Left lung (tissue), 10 donors: ENCODE results near the gene SCAANT1. TPM values are rescaled to one million over a fixed set of nuclear protein-coding genes. Genes with fewer than 3 reads are reported as not detected.

Source experiments
- ATAC-seq: fragments of 200-7000 bp; cut with Tn5 transposase; one replicate; pipeline ENCODE4 v1.9.1; 2020; ENCODE audit warnings: moderate library complexity
- DNase-seq, 4 donors: peaks; one replicate each; pipeline ENCODE4 v3.0.0-alpha.2; 2013 to 2020
- H3K27ac ChIP-seq, 2 donors: fragments of 200-600 bp; sonication (generic) in 1 of 2; one replicate each; pipeline versions ENCODE4 v1.5.0 to v1.8.0; 2020 to 2021
- H3K27me3 ChIP-seq, 2 donors: fragments of 200-600 bp; sonication (generic) in 1 of 2; one replicate each; pipeline versions ENCODE4 v1.5.0 to v1.8.0; 2020 to 2021
- H3K36me3 ChIP-seq, 2 donors: fragments of 200-600 bp; sonication (generic) in 1 of 2; one replicate each; pipeline versions ENCODE4 v1.5.0 to v1.8.0; 2020 to 2021
- H3K4me1 ChIP-seq, 2 donors: fragments of 200-600 bp; one replicate each; pipeline ENCODE4 v1.8.0; 2021
- H3K4me3 ChIP-seq, 2 donors: fragments of 200-600 bp; sonication (generic) in 1 of 2; one replicate each; pipeline versions ENCODE4 v1.5.0 to v1.8.0; 2020 to 2021; ENCODE audit warnings: mild to moderate bottlenecking in 1 of 2
- H3K9me3 ChIP-seq, 2 donors: fragments of 200-600 bp; sonication (generic) in 1 of 2; one replicate each; pipeline versions ENCODE4 v1.5.0 to v1.8.0; 2020 to 2021
- CTCF ChIP-seq, 2 donors: fragments of 200-600 bp; sonication (generic) in 1 of 2; IDR thresholded peaks; one replicate each; pipeline versions ENCODE4 v1.5.0 to v1.8.0; 2021; ENCODE audit warnings: antibody characterized with exemption in 2 of 2
- intact Hi-C, 2 donors: fragments of 100-400 bp; cut with DNase I; formaldehyde crosslinking; loops; one replicate each; pipeline versions ENCODE4 v1.11.2 to v1.14.2; 2022
- polyA plus RNA-seq, 6 donors: library from polyadenylated mRNA; unstranded; fragments of 120-200 nt; gene quantifications; one replicate each; pipeline ENCODE4 v1.2.1, GENCODE V29; 2013; ENCODE audit not compliant: insufficient read length in 6 of 6
- total RNA-seq, 2 donors: library from RNA; stranded (reverse); fragmentation: NEBNext Ultra II Directional; extraction: Animal tissue kit (Norgen Biotek cat#: 25700); gene quantifications; one replicate each; pipeline ENCODE4 v1.2.1, GENCODE V29; 2021
- donor health status: DM: no; HTN: yes; CAD: no.
- donor health status: DM: no; HTN: no; CAD: no.

The SCAANT1 gene
- total and polyA plus RNA-seq, 8 donors = 1.1 to 2.7 (median 1.7) TPM; not detected in 3

GRCh38 chr3:63934041-63934866, 22.1 kb upstream of the SCAANT1 start:
- no peak for DNase-seq
- Histone ChIP-seq H3K4me3 (no peak overlapping the region), H3K4me1 (peaks cover 11 to 92% of the 10 kb centered on the region in 2 donors), H3K27me3 (no peaks in the 10 kb centered on the region), H3K36me3 (no peaks in the 10 kb centered on the region), H3K9me3 (no peaks in the 10 kb centered on the region), H3K27ac (peak overlapping the region in 1 of 2 donors; percentile 82)
- intact Hi-C loops = no loop called here
- TF ChIP-seq CTCF (IDR thresholded peaks at IDR 0.05) = no peak
- no peak for ATAC-seq

- H3K27me3 ChIP-seq = no peaks in the 10 kb centered on the region
- no peak for ATAC-seq
- no peak for DNase-seq
- H3K4me3 ChIP-seq = no peak overlapping the region
- no peaks in the 10 kb centered on the region for H3K9me3 ChIP-seq
- peaks cover 11 to 90% of the 10 kb centered on the region in 2 donors for H3K4me1 ChIP-seq
- TF ChIP-seq CTCF (IDR thresholded peaks at IDR 0.05) = no peak
- no peaks in the 10 kb centered on the region for H3K36me3 ChIP-seq
- intact Hi-C loops = no loop called here
- peak overlapping the region in 1 of 2 donors; percentile 82 for H3K27ac ChIP-seq
These were observed 21.3 kb upstream of the SCAANT1 start for GRCh38 chr3:63933459-63933858.

- TF ChIP-seq CTCF (IDR thresholded peaks at IDR 0.05) = no peak
- Histone ChIP-seq H3K27me3 (no peaks in the 10 kb centered on the region), H3K4me1 (peaks cover 11 to 90% of the 10 kb centered on the region in 2 donors), H3K4me3 (no peak overlapping the region), H3K27ac (peak overlapping the region in 1 of 2 donors; percentile 82), H3K36me3 (no peaks in the 10 kb centered on the region), H3K9me3 (no peaks in the 10 kb centered on the region)
- intact Hi-C loops = no loop called here
- ATAC-seq (peak; percentile 6), DNase-seq (no peak)
These were observed 20.5 kb upstream of the SCAANT1 start for GRCh38 chr3:63932509-63933212.

- intact Hi-C loops = no loop called here
- Histone ChIP-seq H3K4me3 (no peak overlapping the region), H3K27ac (no peak overlapping the region), H3K9me3 (no peaks in the 10 kb centered on the region), H3K27me3 (no peaks in the 10 kb centered on the region), H3K36me3 (peaks cover 0 to 6% of the 10 kb centered on the region in 2 donors), H3K4me1 (peaks cover 0 to 86% of the 10 kb centered on the region in 2 donors)
- no peak for DNase-seq
- no peak for ATAC-seq
- TF ChIP-seq CTCF (IDR thresholded peaks at IDR 0.05) = no peak
These were observed 19.1 kb upstream of the SCAANT1 start for GRCh38 chr3:63931290-63931689.
